ENCODE results near the gene FBXL7.

Gene FBXL7

DNA sequence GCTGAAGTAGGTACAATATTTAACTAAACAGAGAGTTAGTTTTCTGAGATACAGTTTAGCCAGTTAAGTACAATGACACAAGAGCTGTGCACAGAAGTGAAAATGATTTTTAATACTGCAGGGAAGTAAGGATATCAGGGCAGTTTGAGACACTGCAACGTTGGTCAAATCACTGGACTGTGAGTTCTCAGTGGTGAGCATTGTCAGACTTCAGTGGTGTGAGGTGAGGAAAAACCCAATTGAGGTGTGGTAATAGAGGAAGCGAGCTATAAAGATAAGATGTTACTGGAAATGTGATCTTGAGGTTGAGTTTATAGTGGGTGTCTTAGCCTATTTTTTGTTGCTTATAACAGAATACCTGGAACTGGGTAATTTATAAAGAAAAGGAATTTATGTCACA, 12.8 kb upstream of the FBXL7 start:
- Histone ChIP-seq H3K4me3 (ENCODE audit: low read length, poor library complexity, severe bottlenecking) (no peak overlapping the region), H3K9me2 (replicated peaks; ENCODE audit: low read depth, low read length) (no peaks in the 10 kb centered on the region), H3K27me3 (ENCODE audit: insufficient read depth, low read length, poor library complexity, severe bottlenecking) (no peaks in the 10 kb centered on the region), H3K9me3 (ENCODE audit: insufficient read depth, low read depth, low read length) (no peaks in the 10 kb centered on the region), H3K9ac (ENCODE audit: low read depth, low read length, poor library complexity, severe bottlenecking) (no peak overlapping the region), H4K20me1 (ENCODE audit: insufficient read depth, low read length, poor library complexity, severe bottlenecking) (no peaks in the 10 kb centered on the region), H3K36me3 (ENCODE audit: insufficient read depth, low read length) (no peaks in the 10 kb centered on the region), H2AFZ (ENCODE audit: low read length) (no peak overlapping the region), H3K79me2 (ENCODE audit: insufficient read depth, low read length) (no peaks in the 10 kb centered on the region), H3F3A (ENCODE audit: low read depth) (no peaks in the 10 kb centered on the region), H3K4me2 (ENCODE audit: low read depth, low read length, poor library complexity, severe bottlenecking) (no peak overlapping the region), H3K4me1 (ENCODE audit: insufficient read depth, low read length, poor library complexity, severe bottlenecking) (no peaks in the 10 kb centered on the region)
- TF ChIP-seq, protein P1, sequence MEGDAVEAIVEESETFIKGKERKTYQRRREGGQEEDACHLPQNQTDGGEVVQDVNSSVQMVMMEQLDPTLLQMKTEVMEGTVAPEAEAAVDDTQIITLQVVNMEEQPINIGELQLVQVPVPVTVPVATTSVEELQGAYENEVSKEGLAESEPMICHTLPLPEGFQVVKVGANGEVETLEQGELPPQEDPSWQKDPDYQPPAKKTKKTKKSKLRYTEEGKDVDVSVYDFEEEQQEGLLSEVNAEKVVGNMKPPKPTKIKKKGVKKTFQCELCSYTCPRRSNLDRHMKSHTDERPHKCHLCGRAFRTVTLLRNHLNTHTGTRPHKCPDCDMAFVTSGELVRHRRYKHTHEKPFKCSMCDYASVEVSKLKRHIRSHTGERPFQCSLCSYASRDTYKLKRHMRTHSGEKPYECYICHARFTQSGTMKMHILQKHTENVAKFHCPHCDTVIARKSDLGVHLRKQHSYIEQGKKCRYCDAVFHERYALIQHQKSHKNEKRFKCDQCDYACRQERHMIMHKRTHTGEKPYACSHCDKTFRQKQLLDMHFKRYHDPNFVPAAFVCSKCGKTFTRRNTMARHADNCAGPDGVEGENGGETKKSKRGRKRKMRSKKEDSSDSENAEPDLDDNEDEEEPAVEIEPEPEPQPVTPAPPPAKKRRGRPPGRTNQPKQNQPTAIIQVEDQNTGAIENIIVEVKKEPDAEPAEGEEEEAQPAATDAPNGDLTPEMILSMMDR (conservative IDR thresholded peaks at IDR 0.05; ENCODE audit: low read length) = no peak
- TF ChIP-seq EZH2phosphoT487 (IDR thresholded peaks at IDR 0.05; ENCODE audit: borderline replicate concordance) = no peak

DNA sequence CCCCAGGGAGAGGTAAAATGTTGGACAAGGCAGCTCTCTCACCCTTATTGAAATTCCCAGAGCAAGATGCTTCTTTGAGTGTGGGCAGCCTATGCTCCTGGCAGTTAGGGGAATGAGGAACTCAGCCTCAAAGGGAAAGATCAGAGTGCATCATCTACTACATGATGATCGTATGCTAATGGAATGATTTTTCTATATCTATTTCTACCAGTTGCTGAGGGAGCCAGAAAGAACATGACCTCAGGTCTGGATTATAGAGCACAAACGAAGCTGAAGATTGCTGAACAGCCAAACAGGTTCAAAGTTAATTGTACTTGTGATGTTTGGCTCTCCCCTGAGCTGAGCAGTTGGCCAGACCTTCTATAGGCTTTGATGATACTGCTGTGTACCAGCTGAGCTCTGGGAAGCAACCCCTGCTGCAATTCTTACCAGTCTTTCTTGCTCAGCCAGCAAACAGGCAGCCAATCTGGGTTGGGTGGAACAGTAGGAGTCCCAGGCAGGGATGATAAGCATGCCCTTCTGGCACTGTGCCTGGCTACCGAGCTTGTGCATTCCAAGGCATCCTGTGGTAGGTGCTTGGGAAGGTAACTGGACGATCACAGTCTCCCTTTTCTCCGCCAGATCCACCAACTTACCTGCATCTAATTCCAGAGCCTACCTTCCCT, 10.3 kb upstream of the FBXL7 start:
- no peak overlapping the region for H2AFZ ChIP-seq (ENCODE audit: low read length)
- no peaks in the 10 kb centered on the region for H3F3A ChIP-seq (ENCODE audit: low read depth)
- no peaks in the 10 kb centered on the region for H3K4me1 ChIP-seq (ENCODE audit: insufficient read depth, low read length, poor library complexity, severe bottlenecking)
- H3K9me3 ChIP-seq (ENCODE audit: insufficient read depth, low read depth, low read length) = no peaks in the 10 kb centered on the region
- H3K4me2 ChIP-seq (ENCODE audit: low read depth, low read length, poor library complexity, severe bottlenecking) = no peak overlapping the region
- no peaks in the 10 kb centered on the region for H4K20me1 ChIP-seq (ENCODE audit: insufficient read depth, low read length, poor library complexity, severe bottlenecking)
- no peaks in the 10 kb centered on the region for H3K79me2 ChIP-seq (ENCODE audit: insufficient read depth, low read length)
- no peak for TF ChIP-seq EZH2phosphoT487 (IDR thresholded peaks at IDR 0.05; ENCODE audit: borderline replicate concordance)
- TF ChIP-seq, protein P1 (conservative IDR thresholded peaks at IDR 0.05; ENCODE audit: low read length) = no peak
- H3K9ac ChIP-seq (ENCODE audit: low read depth, low read length, poor library complexity, severe bottlenecking) = no peak overlapping the region
- H3K9me2 ChIP-seq (replicated peaks; ENCODE audit: low read depth, low read length) = no peaks in the 10 kb centered on the region
- no peaks in the 10 kb centered on the region for H3K36me3 ChIP-seq (ENCODE audit: insufficient read depth, low read length)
- H3K4me3 ChIP-seq (ENCODE audit: low read length, poor library complexity, severe bottlenecking) = no peak overlapping the region
- H3K27me3 ChIP-seq (ENCODE audit: insufficient read depth, low read length, poor library complexity, severe bottlenecking) = no peaks in the 10 kb centered on the region

DNA sequence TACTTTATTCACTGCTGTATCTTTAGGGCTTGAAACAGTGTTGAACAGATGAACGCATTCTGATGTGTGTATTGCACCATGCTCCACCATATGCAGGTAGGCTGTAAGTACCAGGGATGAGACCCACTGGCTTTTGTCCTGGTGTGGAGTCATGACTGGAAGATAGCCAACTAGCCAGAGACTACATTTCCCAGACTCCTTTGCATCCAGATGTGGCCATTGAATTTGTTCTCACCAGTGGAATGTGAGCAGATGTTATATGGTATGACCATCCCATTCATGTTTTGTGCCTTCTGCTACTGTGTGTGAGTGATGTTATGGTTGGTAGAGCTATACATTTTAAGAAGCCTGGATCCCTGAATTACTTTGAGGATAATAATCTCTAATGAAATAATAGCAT, 7.4 kb upstream of the FBXL7 start:
- H3K27me3 ChIP-seq (ENCODE audit: insufficient read depth, low read length, poor library complexity, severe bottlenecking) = no peaks in the 10 kb centered on the region
- no peaks in the 10 kb centered on the region for H4K20me1 ChIP-seq (ENCODE audit: insufficient read depth, low read length, poor library complexity, severe bottlenecking)
- no peaks in the 10 kb centered on the region for H3K9me2 ChIP-seq (replicated peaks; ENCODE audit: low read depth, low read length)
- TF ChIP-seq EZH2phosphoT487 (IDR thresholded peaks at IDR 0.05; ENCODE audit: borderline replicate concordance) = no peak
- TF ChIP-seq, protein P1 (conservative IDR thresholded peaks at IDR 0.05; ENCODE audit: low read length) = no peak
- no peak overlapping the region for H2AFZ ChIP-seq (ENCODE audit: low read length)
- H3K4me3 ChIP-seq (ENCODE audit: low read length, poor library complexity, severe bottlenecking) = no peak overlapping the region
- no peaks in the 10 kb centered on the region for H3K36me3 ChIP-seq (ENCODE audit: insufficient read depth, low read length)
- no peaks in the 10 kb centered on the region for H3K79me2 ChIP-seq (ENCODE audit: insufficient read depth, low read length)
- no peaks in the 10 kb centered on the region for H3K9me3 ChIP-seq (ENCODE audit: insufficient read depth, low read depth, low read length)
- H3K4me1 ChIP-seq (ENCODE audit: insufficient read depth, low read length, poor library complexity, severe bottlenecking) = no peaks in the 10 kb centered on the region
- H3F3A ChIP-seq (ENCODE audit: low read depth) = no peaks in the 10 kb centered on the region
- H3K4me2 ChIP-seq (ENCODE audit: low read depth, low read length, poor library complexity, severe bottlenecking) = no peak overlapping the region
- no peak overlapping the region for H3K9ac ChIP-seq (ENCODE audit: low read depth, low read length, poor library complexity, severe bottlenecking)
